Hepatocyte (in vitro differentiated cells): ENCODE results near the gene SLC8A2.

Experiments used
- EZH2 ChIP-seq: fragments of 200-600 bp; sonication (generic); IDR thresholded peaks from 2 replicates; pipeline ENCODE4 v1.6.1; 2016; ENCODE audit warnings: antibody characterized with exemption, mild to moderate bottlenecking, borderline replicate concordance
- TF ChIP-seq, protein P1 (sequence below): fragments of 200-600 bp; sonication (generic); IDR thresholded peaks from 2 replicates; pipeline ENCODE4 v1.5.1; 2016; ENCODE audit warnings: antibody characterized with exemption, mild to moderate bottlenecking; ENCODE audit not compliant: poor library complexity

DNA sequence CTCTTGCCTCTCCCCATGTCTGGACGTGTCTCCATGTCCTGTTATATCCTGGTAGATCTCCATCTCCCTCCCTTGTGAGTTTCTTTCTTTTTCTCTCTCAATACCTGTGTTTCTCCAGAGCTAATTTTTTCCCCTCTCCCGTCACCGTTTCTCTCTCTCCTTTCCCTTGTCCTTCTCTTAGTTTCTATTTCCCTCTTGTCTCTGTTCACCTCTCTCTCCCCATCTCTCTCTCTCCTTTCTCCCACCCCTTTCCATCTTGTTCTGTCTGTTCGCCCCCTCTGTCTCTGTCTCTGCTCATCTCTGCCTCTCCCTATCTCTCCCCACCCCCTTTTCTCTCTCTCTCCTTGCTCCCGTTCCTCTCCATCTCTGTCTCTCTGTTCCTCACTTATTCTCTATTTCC is 13.0 kb downstream of the SLC8A2 start:
- TF ChIP-seq, protein P1, sequence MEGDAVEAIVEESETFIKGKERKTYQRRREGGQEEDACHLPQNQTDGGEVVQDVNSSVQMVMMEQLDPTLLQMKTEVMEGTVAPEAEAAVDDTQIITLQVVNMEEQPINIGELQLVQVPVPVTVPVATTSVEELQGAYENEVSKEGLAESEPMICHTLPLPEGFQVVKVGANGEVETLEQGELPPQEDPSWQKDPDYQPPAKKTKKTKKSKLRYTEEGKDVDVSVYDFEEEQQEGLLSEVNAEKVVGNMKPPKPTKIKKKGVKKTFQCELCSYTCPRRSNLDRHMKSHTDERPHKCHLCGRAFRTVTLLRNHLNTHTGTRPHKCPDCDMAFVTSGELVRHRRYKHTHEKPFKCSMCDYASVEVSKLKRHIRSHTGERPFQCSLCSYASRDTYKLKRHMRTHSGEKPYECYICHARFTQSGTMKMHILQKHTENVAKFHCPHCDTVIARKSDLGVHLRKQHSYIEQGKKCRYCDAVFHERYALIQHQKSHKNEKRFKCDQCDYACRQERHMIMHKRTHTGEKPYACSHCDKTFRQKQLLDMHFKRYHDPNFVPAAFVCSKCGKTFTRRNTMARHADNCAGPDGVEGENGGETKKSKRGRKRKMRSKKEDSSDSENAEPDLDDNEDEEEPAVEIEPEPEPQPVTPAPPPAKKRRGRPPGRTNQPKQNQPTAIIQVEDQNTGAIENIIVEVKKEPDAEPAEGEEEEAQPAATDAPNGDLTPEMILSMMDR, result no peak
- TF ChIP-seq EZH2, result no peak
